Stimulated activated CD4-positive, alpha-beta T cell treated with anti-CD3 and anti-CD28 coated beads, Interleukin-15, amount 100 ng/mL, for 24 hours (primary cell): ENCODE results near the gene LPIN2.

Experiments used
- DNase-seq: peaks from one replicate; pipeline ENCODE4 v3.0.0-alpha.2; 2020

LPIN2 gene

DNA sequence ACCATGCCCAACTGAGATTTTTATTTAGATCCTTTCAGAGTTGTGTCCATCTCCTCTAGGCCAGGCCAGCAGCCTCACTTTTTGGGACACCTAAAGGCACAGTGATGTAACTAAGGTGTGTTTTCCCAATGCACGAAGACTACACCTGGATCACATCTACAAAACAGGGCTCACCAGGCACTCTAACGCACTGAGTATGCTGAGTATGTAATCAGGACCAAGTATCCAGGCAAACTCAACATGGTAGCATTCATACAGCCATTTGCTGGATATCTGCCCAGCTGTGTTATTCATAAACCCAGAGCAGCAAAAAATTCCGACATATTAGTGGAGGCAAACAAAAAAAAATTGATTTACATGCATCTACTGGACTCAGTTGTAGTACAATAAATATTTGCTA is 33.8 kb downstream of the LPIN2 start:
- no peak for DNase-seq

DNA sequence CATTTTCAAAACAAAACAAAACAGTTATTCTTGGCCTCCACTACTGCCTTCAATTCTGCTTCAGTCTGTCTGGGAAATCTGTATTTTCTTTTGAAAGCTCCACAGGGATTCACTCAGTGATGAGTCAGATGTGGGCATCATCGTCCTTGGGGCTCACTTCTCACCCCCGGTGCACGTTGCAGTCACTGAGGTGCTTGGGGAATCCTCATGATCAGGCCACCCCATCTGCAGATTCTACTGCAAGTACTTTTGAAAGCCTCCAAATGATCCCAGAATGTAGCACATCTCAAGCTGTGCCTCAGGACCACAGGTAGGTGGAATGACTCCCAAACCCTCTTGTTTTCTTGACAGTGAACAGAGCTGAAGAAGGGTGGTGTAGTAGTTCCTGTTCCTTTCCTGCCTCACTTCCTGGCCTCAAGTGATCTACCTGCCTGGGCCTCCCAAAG is 34.3 kb downstream of the LPIN2 start:
- DNase-seq, result peak; percentile 70

DNA sequence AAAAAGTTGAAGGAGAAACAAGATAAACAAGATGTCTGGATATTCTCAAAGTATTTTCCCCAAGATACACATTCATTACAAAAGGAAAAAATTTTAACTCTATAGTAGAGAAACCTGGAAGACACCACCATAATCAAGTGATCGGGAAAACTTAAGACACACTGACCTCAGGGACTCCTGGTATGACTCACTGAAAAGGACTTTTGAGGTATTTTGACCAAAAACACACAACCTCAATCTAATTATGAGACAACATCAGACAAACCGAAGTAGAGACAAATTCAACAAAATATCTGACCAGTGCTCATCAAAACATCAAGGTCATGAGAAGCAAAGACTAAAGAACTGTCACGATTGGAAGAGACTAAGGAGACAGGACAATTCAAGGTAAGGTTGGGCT is 34.7 kb downstream of the LPIN2 start:
- DNase-seq, result no peak

DNA sequence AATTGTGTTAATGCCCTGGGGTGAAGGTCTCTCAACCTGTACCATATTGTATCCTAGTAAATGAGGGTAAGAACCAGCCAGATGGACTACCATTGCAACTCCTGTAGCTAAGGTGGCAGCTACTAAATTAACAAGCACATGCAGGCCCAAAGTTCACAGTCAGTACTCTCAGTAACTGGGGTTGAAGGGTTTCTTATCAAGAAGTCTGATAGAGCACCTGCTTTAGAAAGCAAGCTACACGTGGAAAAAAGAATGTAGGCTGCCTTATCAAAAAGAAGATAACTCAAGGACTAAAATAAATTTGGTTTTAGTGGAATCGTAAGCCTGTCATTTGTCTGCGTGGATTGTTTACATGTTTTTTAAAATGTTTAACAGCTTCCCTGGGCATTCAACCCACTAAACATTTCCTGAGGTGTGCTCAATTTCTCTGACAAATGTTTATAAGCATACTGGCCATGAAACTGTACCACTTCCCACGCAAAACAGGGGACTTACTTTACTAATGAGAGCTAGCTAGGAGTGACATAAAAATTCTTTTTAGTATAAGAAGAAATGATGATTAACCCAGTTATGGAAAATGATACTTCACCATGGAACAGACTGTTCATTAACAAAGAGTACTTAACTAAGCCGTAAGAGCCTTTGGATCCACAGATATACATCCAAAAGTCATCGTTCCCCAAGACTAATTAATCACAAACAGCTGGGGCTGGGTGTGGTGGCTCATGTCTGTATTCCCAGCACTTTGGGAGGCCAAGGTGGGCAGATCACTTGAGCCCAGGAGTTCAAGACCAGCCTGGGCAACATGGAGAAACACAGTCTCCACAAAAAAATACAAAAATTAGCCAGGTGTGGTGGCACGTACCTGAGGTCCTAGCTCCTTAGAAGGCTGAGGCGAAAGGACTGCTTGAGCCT is 36.5 kb downstream of the LPIN2 start:
- no peak for DNase-seq

DNA sequence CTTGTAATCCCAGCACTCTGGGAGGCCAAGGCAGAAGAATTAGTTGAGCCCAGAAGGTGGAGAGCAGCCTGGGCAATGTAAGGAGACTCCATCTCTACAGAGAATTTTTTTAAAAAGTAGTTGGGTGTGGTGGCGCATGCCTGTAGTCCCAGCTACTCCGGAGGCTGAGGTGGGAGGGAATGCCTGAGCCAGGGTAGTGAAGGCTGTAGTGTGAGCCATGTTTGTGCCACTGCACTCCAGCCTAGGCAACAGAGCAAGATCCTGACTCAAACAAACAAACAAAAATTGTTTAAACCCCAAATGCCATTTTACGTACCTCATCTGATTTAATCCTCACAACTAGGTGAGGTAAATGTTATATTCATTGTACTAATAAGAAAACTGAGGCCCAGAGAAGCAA is 38.2 kb downstream of the LPIN2 start:
- no peak for DNase-seq

DNA sequence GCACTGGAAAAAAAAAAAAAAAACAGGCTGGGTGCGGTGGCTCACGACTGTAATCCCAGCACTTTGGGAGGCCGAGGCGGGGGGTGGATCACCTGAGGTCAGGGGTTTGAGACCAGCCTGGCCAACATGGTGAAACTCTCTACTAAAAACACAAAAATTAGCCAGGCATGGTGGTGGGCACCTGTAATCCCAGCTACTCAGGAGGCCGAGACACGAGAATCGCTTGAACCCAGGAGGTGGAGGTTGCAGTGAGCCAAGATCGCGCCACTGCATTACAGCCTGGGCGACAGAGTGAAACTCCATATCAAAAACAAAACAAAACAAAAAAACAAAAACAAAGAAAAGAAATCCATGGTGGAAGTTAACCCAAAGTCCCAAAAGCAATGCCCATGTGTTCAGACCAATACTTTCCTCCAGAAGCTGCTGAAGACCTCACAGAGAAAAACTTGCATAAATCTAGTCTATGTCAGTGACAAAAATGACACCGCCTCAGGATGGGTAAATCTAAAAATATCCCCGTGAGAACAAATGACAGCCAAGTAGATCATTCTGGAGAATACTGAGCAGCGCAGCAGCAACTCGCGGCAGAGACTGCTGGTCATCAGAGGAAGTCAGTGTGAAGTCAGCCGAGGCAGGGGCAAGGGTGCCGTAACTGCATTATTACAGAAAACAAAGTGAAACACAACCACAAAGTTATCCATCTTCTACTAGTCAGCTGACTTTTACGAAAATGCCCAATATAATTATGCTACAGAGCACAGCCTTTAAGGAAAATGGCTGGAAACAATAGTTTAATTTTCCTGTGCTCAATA is 41.0 kb downstream of the LPIN2 start:
- DNase-seq, result peak; percentile 74

DNA sequence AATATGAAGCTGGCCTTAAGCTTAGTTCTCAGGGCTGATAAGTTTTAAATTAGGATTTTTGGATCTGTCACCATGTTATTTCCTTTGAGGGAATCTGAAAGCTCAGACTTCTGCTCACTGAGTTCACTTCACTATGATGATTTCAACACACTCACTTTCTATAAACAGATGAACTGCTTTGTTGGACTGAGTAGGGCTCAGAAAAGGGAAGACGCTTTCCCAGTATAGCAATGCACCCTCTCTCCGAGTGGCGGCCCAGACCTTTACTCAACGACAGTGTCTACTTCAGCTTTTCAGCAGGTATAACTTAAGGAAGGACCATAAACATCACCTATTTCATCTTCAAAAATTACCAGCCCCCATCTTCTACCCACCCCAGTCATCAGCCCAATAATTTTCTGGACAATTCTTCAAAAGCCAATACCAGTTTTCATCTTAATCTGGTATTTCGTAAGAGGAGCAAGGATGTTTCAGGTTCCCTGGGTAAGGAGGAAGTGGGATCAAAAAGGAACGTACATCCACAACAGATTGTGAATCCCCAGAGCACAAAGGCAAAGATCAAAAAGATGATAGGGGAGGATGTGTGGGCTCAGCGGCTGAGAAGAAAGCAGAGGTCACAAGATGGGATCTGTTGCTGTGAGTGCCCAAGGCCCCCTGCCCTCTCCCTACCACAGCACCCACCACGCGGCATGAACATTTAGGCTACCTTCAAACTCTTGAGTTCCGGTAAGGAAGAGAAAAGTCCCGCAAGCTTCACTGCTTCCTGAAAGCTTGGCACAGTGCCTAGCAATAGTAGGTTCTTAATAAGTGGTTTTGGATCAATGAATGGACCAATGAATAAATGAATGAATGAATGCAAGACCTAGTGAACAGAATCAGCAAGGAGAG is 41.9 kb downstream of the LPIN2 start:
- DNase-seq, result peak; percentile 62

DNA sequence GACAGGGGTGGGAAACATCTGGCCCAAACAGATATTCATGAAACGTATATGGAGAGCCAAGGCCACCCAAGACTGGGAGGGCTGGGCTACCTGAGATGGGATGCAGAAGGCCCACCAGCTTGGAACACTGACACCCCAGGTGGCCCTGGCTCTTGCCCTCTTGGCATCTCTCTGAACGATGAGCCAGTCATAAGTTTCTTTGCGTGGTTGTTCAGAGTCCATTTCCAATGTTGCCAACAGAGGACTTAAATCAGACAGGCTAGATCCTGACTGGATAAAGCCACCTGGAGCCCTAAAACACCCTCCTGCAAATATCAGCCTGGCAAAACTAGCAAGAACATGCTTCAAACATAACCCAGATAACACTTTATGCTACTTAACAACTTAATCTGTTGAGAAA is 42.6 kb downstream of the LPIN2 start:
- DNase-seq, result no peak

DNA sequence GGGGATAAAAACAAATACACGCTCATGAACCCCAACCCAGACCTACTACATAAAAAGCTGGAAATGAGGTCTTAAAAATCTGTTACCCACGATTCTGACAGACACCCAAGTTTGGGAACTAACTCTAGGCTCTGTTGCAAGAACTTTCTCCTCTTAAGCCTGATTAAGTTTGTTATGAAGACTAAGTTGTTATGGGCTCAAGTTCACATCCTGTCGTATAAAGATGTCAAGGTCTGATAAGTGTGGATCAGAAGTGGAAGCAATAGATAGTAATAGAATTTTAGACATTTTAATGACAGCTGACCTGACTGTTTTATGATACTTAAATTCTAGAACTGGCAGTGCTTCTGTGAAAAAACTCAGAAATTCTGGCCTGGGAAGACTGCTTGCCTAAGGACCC is 43.2 kb downstream of the LPIN2 start:
- no peak for DNase-seq

DNA sequence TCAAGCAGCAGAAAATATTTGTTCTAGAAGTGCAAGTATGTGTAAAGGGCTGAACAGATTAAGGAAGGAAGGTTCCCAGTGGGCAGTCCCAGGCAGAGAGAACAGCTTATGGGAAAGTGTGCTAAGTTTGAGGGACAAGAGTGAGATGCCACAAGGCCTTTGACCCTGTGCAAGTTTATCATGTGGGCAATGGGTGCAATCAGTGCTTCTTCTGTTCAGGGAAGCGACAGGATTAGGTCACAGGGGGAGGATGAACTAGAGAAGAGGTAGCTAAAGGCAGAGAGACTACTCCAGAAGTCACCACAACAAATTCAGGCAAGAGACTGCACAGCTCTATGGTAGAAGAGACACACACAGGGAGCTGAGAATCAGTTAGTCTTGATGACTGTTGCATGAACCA is 44.3 kb downstream of the LPIN2 start:
- DNase-seq, result no peak

DNA sequence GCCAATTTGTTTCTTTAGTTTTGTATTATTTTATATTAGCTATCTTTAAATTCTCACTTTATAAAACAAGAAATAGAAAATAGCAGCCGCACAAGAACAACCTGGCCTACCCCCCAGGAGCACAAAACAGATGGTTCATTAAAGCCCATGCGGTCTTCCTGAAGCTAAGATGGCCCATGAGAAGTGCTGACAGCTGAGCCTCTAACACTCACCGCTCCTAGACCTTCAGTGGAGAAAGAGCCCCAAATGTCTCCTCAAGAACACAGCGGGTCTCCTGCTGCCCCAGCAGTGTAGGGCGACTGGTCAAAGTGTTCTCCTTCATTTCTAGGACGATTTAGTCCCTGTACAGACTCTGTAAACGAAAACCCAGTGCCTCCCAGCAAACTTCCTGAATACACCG is 45.1 kb downstream of the LPIN2 start:
- no peak for DNase-seq

DNA sequence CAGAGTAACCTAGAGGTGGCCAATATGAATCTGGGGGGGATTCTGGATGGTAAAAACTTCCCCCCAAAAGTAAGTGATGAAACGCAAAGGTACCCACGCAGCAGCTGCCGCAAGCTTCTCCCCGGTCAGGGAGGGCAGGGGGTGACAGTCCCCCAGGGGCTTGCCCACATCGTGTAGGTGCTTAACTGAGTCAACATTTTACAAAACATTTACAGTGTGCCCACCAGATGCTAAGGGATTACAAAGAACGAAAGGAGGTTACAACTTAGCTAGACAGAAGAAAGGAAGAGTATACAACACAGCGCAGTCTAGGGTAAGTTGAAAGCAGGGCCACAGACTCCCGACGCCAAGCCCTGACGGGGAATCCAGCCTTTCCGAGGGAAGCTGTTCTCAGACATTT is 45.6 kb downstream of the LPIN2 start:
- no peak for DNase-seq

DNA sequence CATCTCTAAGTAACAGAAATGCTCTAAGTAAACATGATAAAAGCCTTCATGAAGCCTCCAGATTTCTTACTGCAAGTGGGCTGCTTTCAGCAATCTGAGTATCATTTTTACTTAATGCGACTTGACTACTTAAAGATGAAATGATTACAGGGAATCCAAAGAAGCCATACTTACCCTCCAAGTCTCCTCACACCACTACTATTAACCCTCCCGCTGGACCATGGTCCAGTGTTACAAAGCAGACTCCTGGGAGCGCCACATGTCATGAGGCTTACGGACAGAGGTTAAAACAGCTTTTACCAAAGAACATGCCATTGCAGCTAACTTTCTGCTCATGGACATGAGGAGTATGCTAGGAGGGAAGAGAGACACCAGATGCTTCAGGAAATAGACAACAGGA is 46.4 kb downstream of the LPIN2 start:
- DNase-seq, result no peak

DNA sequence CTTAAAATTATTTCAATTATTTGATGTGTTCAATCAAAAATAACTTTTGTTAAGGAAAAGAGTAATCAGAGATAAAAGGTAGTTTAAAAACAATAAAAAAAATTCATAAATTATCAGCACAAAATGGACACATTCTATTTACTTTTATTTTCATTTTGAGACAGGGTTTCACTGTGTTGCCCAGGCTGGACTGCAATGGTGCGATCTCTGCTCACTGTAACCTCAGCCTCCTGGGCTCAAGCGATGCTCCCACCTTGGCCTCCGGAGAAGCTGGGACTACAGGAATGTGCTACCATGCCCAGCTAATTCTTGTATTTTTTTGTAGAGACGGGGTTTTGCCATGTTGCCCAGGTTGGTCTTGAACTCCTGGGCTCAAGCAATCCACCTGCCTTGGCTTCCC is 47.1 kb downstream of the LPIN2 start:
- no peak for DNase-seq

DNA sequence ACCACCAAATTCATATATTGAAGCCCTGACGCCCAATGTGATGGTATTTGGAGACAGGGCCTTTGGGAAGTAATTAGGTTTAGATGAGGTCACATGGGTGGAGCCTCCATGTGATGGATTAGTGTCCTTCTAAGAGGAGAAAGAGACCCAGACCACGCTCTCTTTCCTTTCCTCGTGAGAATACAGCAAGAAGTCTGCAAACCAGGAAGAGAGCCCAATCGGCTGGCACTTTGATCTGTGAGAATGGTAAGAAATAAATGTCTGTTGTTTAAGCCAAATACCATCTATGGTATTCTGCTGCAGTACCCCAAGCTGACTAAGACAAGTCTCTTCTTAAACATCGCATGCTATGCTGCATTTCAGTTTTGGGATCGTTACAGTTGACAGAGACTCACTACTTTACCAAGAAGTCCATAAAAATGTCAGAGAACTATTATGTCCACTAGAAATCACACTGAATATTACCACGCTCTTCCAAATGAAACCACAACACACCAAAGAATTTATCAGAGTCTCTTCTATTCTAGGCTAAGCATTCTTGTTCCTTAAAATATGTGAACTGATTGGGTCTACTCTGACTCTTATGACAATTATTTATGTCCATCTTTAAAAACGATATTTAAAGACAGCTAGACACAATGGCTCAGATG is 48.5 kb downstream of the LPIN2 start:
- no peak for DNase-seq
